Breast epithelium (tissue), 4 donors: ENCODE data around the gene GTPBP4. TPM values are rescaled to one million over a fixed set of nuclear protein-coding genes. Genes with fewer than 3 reads are reported as not detected.

Experiments
- DNase-seq, 2 donors: peaks; one replicate each; pipeline ENCODE4 v3.0.0-alpha.2; 2019; ENCODE audit warnings: low spot score in 2 of 2
- H3K27ac ChIP-seq, 2 donors: fragments of 200-600 bp; sonication (generic) in 1 of 2; one replicate each; pipeline ENCODE4 v1.5.1; 2016 to 2019; ENCODE audit warnings: mild to moderate bottlenecking in 1 of 2
- H3K27me3 ChIP-seq, 2 donors: fragments of 200-600 bp; sonication (generic) in 1 of 2; one replicate each; pipeline versions ENCODE4 v1.5.1 to v1.6.0; 2017 to 2019; ENCODE audit warnings: control low read depth in 1 of 2, mild to moderate bottlenecking in 1 of 2
- H3K36me3 ChIP-seq: fragments of 200-600 bp; one replicate; pipeline ENCODE4 v1.5.1; 2019
- H3K4me1 ChIP-seq, 2 donors: fragments of 200-600 bp; sonication (generic); one replicate each; pipeline ENCODE4 v1.5.1; 2016 to 2019; ENCODE audit warnings: control low read depth in 1 of 2
- H3K4me3 ChIP-seq, 3 donors: fragments of 200-600 bp; sonication (generic); 1 replicate in 2 of 3; 2 replicates in 1 of 3; pipeline ENCODE4 v1.5.1; 2016 to 2019; ENCODE audit warnings: mild to moderate bottlenecking in 3 of 3, moderate library complexity in 2 of 3
- H3K9me3 ChIP-seq, 2 donors: fragments of 200-600 bp; sonication (generic) in 1 of 2; one replicate each; pipeline ENCODE4 v1.5.1; 2016 to 2019; ENCODE audit warnings: control low read depth in 1 of 2
- POLR2A ChIP-seq: fragments of 450-650 bp; IDR thresholded peaks from one replicate; pipeline ENCODE4 v1.6.1; 2016; ENCODE audit warnings: antibody characterized with exemption, mild to moderate bottlenecking, moderate library complexity
- POLR2AphosphoS5 ChIP-seq, 3 donors: sonication (generic); formaldehyde crosslinking; IDR thresholded peaks; one replicate each; pipeline ENCODE4 v1.6.1; 2017; ENCODE audit warnings: antibody characterized with exemption in 3 of 3
- intact Hi-C: fragments of 100-400 bp; cut with DNase I; formaldehyde crosslinking; loops from one replicate; pipeline ENCODE4 v1.15.1; 2023; ENCODE audit warnings: low total_unique reads
- total RNA-seq, 3 donors: library from RNA; depleted of rRNA; stranded (reverse); fragments of >200 nt; gene quantifications; one replicate each; pipeline ENCODE4 v1.1.0, GENCODE V29; 2016
- TF ChIP-seq, protein P1 (sequence below), 3 donors: fragments of 450-650 bp; IDR thresholded peaks; one replicate each; pipeline ENCODE4 v1.5.1; 2016 to 2017; ENCODE audit warnings: antibody characterized with exemption in 3 of 3, mild to moderate bottlenecking in 3 of 3, moderate library complexity in 3 of 3

Gene GTPBP4
- total RNA-seq, 3 donors from 2014 or later: 32.6 to 51.2 (median 50.8) TPM

GRCh38 chr10:971150-971542 lies 17.1 kb upstream of the GTPBP4 start:
- DNase-seq: no peak
- Histone ChIP-seq H3K4me1 (no peaks in the 10 kb centered on the region), H3K9me3 (no peaks in the 10 kb centered on the region), H3K27ac (no peak overlapping the region), H3K27me3 (no peaks in the 10 kb centered on the region), H3K36me3 (no peaks in the 10 kb centered on the region), H3K4me3 (no peak overlapping the region)
- TF ChIP-seq, protein P1, sequence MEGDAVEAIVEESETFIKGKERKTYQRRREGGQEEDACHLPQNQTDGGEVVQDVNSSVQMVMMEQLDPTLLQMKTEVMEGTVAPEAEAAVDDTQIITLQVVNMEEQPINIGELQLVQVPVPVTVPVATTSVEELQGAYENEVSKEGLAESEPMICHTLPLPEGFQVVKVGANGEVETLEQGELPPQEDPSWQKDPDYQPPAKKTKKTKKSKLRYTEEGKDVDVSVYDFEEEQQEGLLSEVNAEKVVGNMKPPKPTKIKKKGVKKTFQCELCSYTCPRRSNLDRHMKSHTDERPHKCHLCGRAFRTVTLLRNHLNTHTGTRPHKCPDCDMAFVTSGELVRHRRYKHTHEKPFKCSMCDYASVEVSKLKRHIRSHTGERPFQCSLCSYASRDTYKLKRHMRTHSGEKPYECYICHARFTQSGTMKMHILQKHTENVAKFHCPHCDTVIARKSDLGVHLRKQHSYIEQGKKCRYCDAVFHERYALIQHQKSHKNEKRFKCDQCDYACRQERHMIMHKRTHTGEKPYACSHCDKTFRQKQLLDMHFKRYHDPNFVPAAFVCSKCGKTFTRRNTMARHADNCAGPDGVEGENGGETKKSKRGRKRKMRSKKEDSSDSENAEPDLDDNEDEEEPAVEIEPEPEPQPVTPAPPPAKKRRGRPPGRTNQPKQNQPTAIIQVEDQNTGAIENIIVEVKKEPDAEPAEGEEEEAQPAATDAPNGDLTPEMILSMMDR (IDR thresholded peaks at IDR 0.05): no peak
- TF ChIP-seq POLR2A (no peak), POLR2AphosphoS5 (IDR thresholded peaks at IDR 0.05) (no peak)
- intact Hi-C loops: no loop called here

- peak overlapping the region in 1 of 2 donors; percentile 10 for H3K27ac ChIP-seq
Measured at GRCh38 chr10:971613-972012, 16.6 kb upstream of the GTPBP4 start.

DNA sequence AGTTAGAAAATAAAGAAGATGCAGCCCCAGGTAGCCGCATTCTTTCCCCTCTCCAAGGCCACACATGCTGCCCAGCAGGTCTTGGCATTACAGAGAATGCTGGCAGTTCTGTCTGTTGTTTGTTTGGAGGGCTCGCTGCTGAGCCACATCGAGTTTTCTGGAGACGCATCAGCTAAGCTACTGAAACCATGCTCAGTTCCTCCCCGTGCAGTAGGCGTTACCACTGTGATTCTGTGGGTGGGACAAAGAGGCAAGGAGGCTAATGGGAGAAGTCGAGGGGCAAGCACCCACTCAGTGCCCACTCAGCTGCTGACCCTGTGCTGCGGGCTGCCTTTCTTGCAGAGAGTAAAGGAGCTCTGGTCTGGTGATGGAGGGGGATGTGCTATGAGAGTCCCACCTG lies 15.5 kb upstream of the GTPBP4 start:
- no peak overlapping the region for H3K4me3 ChIP-seq
- no peaks in the 10 kb centered on the region for H3K36me3 ChIP-seq
- intact Hi-C loops: no loop called here
- DNase-seq: no peak
- H3K4me1 ChIP-seq: no peaks in the 10 kb centered on the region
- TF ChIP-seq POLR2A (no peak), POLR2AphosphoS5 (IDR thresholded peaks at IDR 0.05) (no peak)
- TF ChIP-seq, protein P1 (IDR thresholded peaks at IDR 0.05): no peak
- no peaks in the 10 kb centered on the region for H3K9me3 ChIP-seq
- H3K27me3 ChIP-seq: no peaks in the 10 kb centered on the region
- no peak overlapping the region for H3K27ac ChIP-seq

More at GRCh38 chr10:971613-972012, 16.6 kb upstream of the GTPBP4 start:
- intact Hi-C loops: no loop called here
- H3K4me1 ChIP-seq: no peaks in the 10 kb centered on the region
- no peaks in the 10 kb centered on the region for H3K36me3 ChIP-seq
- DNase-seq: no peak
- H3K27me3 ChIP-seq: no peaks in the 10 kb centered on the region
- no peak overlapping the region for H3K4me3 ChIP-seq
- no peak for TF ChIP-seq POLR2AphosphoS5 (IDR thresholded peaks at IDR 0.05)
- TF ChIP-seq, protein P1 (IDR thresholded peaks at IDR 0.05): no peak
- no peak for TF ChIP-seq POLR2A
- H3K9me3 ChIP-seq: no peaks in the 10 kb centered on the region

DNA sequence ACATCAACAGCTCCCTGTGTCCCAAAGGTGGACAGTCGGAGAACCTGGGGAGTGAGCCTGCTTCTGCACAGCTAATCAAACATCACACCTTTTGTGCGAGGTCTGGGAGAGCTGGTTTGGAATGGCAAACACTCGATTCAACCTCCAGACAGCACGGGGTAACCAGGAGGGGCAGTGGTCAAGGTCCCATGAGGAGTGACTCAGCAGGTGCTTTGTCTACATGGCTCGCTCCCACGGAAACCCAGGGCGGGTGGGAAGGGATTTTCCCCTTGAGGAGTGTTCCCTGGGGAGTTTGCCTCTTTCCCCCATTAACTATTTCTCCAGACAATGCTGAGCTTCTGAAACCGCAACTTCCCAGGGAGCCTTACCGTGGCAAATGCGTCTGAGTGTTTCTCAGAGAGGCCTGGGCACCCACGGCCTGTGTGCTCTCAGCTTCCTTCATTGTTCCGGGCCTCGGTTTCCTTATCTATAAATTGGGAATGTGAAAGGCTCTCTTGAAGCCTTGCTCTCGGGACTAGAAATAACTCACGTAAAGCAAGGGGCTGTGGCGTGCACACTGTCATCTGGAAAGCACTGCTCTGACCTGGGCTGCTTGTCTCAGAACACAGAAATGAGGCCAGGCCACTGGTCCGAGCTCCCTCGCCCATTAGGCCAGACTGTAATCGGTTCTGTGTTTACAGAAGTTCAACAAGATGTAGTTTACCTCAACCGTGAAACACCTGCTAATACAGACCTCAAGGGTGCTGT lies 14.0 kb upstream of the GTPBP4 start:
- Histone ChIP-seq H3K27ac (no peak overlapping the region), H3K9me3 (peaks cover under 1 to 12% of the 10 kb centered on the region in 2 donors), H3K4me1 (no peaks in the 10 kb centered on the region), H3K4me3 (no peak overlapping the region), H3K27me3 (no peaks in the 10 kb centered on the region), H3K36me3 (no peaks in the 10 kb centered on the region)
- intact Hi-C loops: no loop called here
- TF ChIP-seq POLR2AphosphoS5 (IDR thresholded peaks at IDR 0.05): no peak
- no peak for TF ChIP-seq POLR2A
- TF ChIP-seq, protein P1 (IDR thresholded peaks at IDR 0.05): no peak
- no peak for DNase-seq

DNA sequence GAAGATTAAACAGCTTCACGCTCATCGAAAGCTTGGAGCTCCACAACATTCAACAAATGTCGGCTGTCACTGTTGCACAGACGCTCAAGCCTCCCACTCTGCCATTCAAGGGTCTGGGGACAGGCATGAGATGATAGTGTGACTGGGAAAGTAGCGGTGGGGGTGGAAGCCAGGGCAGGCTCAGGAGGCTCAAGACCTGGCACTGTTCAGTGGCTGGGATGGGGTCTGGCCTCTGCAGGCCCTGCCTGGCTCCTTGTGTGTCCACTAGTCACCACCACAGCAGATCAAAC lies 13.5 kb upstream of the GTPBP4 start:
- Histone ChIP-seq H3K4me3 (no peak overlapping the region), H3K4me1 (no peaks in the 10 kb centered on the region), H3K36me3 (no peaks in the 10 kb centered on the region), H3K27me3 (no peaks in the 10 kb centered on the region), H3K27ac (no peak overlapping the region), H3K9me3 (peaks cover 6 to 15% of the 10 kb centered on the region in 2 donors)
- DNase-seq: no peak
- intact Hi-C loops: no loop called here
- TF ChIP-seq, protein P1 (IDR thresholded peaks at IDR 0.05): no peak
- no peak for TF ChIP-seq POLR2A
- TF ChIP-seq POLR2AphosphoS5 (IDR thresholded peaks at IDR 0.05): no peak
